ENCODE results near the gene RBMS3.

RBMS3 gene

DNA sequence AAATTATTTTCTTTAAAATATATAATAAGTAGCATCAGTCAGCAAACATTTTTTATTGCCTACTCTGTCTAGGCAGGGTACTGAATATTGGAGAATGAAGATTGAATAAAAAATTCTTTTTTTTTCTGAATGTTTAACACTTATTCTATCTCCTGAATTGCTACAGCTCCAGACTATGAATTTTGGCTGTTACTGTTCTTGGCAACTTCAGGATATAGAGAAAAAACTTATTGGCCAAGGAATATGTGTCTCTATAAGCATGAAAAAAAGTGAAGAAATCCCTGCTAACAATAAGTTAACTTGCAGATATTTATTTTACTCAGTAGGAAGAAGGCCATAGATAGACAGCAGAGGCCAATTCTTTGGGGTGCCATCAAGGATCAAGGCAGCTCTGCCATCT is 309.6 kb downstream of the RBMS3 start:
- no peak for DNase-seq

DNA sequence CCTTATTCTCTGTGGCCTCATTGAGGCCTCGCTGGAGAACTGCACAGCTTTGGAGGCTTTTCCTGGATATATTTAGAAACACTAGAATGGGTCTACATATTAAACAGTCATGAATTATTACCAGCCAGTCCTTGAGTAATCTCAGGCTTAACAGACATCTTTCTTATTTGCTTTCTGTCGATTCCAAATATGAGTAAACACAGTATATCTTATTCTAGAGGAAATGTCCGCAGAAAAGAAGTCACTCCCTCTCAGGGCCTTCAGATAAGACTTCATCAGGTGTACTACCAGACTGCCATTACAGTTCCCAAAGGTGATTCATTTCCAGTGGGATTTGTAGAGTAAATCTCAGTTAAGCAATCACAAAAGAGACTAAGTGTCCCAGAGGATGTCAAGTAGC is 310.7 kb downstream of the RBMS3 start:
- DNase-seq: no peak

DNA sequence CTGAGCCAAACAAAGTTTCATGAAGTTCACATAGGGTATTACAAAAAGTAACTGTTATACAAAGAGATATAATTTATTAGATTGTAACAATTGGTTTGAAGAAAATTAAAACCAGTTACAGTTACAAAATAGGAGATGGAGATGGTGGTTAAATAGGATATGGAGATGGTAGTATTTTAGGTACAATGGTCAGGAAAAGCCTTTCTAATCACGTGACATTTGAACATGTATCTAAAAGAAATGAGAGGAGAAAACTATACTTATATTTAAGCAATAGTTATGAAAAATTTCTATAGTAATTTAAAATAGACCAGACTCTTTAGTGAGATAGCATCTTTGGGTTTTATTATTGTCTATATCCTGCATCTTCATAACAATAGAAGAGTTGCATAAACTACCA is 312.9 kb downstream of the RBMS3 start:
- DNase-seq: no peak

DNA sequence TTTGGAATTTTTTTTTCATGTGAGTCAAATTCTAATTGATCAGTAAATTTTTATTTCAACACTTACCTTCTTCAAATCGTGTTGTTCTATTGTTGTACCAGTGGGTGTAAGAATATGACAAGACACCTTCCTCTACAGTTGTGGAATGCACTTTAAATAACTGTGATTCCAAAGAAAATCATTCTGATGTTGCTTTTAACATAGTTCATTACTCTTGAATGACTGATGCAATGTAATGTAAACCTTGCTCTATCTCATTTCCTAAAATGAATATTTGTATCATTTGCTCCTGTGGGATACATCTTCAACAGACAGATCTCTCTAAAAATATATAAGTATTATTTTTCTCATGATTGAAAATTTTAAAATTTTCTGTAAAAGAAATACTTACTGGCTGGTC is 313.4 kb downstream of the RBMS3 start:
- no peak for DNase-seq

DNA sequence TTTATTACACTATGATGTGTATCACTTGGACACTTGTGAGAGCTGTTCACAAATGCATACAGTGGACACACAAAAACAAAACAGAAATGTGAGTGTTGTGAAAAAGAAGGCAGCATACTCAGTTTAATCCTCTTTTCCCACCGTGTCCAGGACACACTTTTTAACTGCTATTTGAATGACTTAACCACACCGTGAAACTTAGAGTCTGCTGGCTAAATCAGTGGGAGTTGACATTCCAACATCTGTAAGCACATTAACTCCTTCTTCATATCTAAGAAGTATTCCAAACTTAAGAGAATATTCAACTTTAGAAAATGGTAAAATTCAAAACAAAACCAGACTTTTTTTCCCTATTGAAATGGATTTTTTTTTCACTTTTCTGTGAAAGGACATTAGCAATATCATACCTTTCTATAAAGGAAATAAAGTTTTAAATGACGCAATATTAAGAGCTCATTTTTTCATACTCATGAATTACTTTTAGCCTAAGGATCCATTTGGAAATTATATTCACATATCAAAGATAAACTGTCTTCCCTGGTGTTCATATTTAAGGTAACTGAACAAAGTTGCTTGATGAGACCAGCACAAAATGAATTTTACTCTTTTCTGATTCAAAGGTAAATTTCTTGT is 316.6 kb downstream of the RBMS3 start:
- no peak for DNase-seq

DNA sequence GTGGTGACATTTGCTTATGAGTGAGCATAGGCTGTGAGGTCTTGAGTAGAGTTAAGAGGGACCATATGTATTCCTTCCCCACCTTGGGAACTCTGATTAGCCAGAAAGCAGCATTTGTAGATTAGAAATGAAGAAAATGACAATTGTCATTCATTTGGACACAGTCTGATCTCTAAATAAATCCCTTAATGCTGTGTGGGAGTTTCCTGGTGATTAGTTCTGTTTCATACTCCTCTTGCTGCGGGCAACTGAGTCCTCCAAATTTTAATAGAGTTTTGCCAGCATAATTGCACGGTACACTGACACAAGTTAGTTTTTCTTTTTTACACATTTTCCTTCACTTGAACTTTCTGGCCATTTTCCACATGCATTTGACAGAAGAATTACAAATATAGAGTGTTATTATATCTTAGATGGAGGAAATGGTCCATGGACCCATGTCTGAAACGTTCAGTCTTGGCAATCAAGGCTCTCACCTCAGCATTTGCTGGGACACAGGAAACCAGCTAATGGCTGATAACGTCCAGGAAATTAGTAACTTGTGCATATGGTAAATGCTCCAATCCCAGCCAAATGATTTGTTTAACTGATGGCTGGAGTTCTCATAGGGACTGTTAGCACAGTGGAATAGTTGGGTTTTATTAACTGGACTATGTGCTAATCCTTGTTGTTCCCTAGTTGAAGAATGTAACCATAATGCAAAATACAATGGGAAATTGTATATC is 321.2 kb downstream of the RBMS3 start:
- DNase-seq: no peak

DNA sequence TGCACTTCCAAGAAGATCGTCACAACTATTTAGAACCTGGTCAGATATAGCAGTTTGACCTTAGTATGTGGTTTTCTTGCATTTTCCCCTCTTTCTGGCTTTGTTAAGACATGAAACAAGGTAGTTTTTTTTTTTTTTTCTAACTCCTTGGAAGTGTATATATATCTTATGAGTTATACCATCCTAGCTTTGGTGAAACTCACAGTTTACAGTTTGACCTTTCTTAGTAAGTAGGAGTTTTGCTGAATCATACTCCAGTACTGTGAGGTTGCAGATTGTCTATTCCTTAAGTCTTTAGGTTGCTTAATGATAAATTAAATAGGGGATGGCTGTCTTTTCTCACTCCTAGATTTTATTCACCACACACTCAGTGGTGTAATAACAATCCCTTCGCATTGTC is 325.0 kb downstream of the RBMS3 start:
- no peak for DNase-seq

DNA sequence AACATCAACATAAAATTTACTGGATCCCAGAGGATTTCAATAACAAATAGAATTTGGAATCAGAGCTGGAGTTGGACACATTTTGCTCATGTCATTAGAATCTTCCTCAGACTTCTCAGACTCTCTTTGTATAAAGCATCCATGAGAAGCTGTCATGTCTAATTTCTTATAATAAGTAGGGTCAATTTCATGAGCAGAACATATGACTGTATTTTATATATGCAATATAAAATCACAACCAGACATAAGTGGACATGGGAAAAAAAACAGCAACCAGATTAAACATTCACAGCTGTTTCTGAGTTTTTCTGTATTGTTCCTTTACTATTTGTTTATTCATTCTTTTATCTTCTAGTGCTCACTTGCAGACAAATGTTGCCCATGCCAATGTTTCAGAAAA is 325.5 kb downstream of the RBMS3 start:
- no peak for DNase-seq

DNA sequence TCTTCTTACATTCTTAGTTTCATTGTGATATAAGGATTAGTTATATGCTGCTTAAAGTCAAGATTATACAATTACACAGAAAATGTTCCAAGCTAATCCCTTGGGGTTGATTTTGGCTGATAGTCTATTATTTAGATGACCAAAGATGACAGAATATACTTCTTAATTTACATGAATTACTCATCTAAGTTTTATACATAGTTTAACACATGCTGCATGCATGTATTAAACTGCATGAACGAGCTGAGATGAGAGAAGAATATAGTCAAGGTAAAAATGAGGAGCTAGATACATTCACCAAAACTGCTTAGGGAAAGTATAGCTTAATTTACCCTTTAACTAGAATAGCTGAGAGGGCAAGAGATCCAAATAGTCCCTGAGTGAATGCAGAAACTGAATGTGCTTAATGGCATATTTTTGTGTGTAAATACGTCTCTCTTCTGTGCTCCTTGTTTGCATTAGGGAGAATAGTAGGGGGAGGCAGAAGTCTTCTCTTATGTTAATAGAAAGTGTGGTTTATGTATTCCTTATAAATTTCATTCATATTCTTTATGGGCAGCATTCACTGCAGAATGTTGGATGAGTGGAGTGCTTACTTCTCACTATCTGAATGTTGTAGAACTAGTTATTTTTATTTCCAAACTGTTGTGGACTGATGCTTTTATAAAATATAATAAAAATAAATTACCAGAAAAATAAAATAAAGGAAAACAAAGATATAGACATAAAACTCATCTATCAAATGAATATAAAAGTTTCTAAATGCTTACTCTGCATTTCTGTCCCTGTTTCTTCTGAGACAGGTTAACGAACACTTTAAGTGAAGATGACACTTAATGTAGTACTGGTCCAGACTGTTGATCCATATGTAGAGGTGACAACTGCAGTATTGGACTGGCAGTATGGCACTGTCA is 327.8 kb downstream of the RBMS3 start:
- no peak for DNase-seq

DNA sequence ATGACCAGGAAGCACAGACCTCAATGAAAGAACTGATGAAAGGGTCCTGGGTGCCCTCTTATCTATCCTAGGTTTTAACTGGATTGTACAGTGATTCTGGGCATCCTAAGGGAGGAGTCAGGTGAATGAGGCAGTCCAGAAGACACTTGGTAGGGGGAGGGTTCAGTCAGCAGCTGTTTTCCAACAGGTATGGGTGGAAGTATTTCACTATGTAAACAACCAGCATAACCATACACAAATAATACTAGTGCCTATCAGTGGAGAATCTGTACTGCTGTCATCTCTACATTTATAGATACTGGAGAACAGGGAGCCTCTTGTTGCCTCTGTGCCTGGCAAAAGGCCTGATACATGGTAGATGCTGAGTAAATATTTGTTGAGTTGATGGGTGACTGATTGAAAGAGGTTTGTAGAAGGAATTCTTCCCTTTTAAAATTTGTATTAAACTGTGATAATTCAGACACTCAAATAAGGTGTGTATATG is 328.5 kb downstream of the RBMS3 start:
- DNase-seq: no peak

DNA sequence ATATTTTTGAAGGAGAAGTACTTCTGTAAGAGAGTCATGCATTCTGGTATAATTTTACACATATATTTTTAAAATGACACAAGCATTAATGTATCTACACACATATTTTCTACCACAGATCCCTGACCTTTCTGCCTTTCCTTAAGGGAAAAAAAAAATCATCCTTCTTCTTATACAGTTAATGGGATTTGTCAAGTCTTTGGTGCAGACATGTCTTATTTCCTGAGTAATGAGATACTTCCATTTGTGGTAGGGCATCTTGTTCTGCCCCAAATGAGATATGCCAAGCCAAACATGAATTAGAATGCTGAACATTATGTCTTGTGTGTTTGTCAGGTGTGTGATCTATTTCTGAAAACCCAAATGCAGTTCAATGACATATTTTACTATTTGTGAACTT is 329.9 kb downstream of the RBMS3 start:
- no peak for DNase-seq

DNA sequence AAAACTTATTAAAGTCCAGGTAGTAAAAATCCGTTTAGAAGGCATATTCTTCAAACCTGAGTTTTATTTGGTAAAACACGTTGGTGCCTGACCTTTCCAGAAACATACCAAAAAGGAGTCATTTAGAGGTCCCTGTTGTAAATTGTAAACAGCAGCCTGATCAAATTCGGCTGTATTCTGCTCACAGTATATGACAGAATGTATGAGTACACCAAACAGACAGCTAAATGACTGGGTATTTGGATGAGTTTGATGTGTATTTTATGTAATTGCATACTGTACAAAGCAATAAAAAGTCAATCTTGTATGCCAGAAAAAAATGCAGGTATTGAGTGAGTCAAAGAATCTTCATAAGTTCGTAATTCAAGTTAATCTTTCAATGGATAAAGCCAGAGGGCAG is 330.4 kb downstream of the RBMS3 start:
- DNase-seq: no peak

DNA sequence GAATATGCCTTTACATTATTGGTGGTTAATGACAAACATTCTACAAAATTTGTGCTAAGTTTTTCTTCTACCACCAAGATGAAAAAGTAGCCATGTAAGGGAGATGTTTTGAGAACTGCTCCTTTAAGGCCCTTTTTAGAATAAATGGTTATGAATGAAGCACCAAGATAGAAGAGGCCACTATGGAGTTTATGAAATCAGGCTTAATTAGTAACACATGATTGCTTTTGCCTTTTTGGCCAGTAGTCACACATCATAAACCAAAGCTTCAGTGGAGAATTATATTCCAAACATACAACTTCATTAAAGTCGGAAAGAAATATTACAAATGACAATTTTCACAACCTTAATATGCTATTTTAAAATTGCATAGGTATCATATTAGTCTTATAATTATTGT is 331.7 kb downstream of the RBMS3 start:
- no peak for DNase-seq

DNA sequence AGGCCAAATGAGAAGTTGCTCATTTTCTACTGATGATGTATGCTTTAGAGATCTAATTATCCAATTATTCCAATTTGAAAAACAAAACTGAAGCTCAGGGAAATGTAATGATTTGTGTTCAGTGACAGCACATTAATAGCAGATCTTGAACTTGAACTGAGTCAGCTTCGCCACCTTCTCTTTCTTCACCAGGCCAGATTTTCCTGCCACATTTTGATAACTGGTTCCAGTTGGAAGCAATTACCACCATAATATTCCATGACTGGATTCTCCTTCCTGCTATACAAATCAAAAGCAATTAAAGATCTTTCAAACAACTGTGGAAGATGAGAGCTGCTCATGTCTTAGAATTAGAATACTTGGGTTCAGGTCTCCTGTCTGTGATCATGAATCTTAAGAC is 334.1 kb downstream of the RBMS3 start:
- DNase-seq: no peak

DNA sequence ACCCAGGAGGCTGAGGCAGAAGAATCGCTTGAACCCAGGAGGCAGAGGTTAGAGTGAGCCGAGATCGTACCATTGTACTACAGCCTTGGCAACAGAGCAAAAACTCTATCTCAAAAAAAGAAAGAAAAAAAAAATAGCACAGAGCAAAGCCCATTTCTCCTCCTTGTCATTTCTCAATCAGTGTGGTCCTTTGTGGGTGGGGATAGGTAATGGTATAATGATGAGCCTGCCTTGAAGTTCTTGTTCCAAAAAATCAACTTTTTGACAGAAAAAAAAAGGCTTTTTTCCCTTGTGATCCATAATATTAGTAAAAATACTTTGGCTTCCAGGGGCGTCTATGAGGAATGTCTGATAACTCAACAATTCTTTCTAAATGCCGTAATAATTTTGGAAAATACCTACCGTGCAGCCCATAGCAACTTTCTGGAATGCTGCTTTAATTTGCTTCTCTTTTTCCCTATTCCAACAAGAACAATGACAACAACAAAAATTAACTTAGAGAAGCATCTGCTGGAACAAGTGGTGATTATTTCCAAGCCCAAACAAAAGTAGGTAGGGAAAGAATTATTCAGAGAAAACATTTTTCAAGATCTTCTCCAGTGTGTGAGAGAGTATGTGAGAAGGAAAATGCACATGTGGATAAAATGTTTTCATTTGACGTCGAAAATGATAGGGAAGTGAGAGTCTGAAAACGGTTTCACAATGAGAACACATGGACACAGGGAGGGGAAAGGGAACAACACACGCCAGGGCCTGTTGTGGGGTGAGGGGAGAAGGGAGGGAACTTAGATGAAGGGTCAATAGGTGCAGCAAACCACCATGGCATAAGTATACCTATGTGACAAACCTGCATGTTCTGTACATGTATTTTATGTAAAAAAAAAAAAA is 337.8 kb downstream of the RBMS3 start:
- no peak for DNase-seq

DNA sequence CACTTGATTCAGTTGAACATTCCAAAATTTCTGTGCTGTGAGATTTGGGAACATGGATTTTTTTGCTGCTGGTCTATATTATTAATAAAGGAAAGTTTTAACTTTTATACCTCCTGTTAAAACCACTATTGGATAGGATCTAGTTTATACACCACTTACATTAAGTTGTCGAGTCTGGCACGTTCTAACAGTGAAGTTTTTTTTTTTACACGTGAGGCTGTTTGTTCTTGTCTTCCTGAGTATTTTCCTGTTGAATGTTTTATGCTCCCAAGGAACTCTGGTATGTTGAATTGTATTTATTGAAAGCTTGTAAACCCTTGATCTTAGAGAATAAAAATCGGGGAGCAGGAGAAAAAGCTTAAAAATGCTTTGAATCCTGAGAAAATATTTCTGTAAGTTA is 338.8 kb downstream of the RBMS3 start:
- no peak for DNase-seq

DNA sequence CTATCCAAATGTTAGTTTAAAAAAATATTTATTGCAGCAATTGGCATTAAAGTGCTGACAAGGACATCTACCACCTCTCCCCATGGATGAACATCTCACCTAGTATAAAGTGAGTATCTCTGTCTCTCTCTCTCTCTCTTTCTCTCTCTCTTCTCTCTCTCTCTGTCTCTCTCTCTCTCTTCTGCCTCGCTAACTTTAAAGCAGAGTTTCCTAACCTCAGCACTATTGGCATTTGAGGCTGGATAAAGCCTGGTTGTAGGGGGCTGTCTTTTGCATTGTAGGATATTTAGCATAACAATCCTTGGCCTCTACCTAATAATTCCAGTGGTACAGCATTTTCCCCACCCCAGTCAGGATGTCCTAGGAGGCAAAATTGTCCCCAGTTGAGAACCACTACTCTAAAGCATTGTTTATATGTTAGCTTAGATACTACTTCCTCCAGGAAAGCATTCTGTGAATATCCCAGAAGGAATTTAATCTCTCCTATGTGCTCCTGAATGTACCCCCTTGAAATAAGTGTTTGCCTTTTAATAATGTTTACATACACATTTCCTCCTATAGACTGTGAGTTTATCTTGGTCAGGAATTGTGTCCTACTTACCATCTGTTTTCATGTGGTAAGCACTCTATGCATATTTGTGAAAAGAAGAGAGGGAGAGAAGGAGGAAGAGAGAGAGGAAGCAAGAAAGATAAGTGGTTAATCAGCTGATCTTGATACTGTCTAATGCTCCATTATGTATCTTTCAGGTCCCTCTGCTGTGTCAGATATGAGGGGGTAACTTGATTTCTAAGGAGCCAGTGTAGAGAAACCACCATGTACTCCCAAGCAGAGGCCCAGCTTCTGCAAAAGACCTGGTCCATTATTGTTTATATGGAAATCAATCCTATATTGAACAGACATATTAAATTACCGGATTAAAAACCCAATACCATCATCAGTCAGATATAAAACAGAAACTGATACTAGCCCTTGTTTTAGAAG is 346.6 kb downstream of the RBMS3 start:
- no peak for DNase-seq

DNA sequence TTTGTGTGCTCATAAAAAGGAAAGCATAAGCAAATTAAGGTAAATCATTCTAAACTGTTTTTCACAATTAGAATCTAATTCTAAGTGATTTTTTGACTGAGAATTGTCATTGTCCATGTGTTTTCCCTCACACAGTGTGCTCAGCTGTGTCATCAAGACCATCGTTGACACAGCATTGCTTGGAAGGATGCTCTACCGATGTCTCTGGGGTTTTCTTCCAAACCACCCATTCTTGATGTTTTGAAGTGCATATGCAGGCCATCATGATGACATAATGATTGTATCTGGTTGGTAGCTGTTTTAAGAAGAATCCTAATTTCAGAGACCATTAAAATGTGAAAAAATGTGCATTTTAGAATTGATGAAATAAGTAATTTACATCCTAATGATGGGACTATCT is 347.9 kb downstream of the RBMS3 start:
- no peak for DNase-seq

DNA sequence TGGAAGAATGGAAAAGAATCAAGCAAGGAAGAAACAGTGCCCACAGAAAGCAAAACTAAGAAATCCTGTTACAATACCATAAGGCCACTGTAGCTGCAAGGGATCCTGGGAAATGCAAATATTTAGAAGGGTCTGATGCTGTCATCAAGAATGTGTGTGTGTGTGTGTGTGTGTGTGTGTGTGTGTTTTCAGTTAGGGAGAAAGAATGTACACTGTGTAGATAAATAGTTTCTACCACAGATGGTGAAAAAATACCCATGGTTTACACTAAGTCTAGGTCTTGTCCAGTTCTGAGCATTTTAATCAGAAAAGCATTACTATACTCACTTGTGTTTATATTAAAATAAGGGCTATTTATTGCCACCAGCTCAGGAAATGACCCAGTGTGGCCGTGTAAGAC is 355.0 kb downstream of the RBMS3 start:
- no peak for DNase-seq

DNA sequence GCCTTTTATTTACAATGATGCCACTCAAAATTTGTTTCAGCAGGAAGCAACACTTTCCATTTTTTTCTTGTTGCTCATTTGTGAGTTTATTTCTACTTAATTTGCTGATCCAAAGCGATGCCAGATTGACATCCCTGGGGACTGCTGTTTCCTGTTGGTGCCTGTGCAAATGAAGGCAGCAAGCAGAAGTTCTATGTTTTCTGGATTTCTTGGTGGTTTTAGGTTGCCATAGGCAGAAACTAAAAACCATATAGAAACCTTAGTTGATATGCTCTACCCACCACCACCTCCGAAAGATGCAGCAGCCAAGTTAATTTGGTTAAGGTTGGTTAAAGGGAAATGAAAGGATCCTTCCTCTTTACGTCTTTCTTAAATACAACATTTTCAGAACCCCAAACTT is 356.2 kb downstream of the RBMS3 start:
- DNase-seq: no peak

DNA sequence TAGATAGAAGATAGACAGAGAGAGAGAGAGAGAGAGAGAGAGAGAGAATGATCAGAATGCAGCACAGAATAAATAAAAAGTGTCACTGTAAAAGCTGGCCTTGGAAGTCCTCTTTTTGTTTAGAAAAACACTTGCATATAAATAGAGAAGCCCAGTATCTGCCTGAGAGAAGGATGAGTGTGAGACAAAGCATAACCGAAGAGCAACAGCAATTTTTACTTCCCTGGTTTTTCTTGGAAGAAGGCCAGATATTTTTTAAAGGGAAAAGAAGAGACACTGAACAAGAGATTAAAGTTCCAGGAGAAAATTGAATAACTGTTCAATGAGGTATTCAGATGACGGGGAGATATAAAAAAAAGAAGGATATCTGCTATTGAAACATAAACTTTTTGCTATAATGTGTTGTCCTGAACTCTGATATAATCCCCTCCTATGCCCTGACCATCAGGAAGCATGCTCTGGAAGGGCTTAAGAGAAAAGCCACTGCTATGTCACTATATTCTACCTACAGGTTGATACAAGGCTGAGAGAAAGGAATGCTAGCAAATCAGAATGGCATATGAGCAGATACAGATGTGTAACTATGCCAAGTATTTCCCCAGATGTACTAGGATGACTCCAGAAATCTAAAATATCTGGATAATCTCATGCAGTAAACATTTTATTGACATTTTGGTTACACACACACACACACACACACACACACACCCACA is 358.9 kb downstream of the RBMS3 start:
- DNase-seq: no peak

Data from DMS79 (cell line).